ENCODE data around the gene TRIM2.

The TRIM2 gene

DNA sequence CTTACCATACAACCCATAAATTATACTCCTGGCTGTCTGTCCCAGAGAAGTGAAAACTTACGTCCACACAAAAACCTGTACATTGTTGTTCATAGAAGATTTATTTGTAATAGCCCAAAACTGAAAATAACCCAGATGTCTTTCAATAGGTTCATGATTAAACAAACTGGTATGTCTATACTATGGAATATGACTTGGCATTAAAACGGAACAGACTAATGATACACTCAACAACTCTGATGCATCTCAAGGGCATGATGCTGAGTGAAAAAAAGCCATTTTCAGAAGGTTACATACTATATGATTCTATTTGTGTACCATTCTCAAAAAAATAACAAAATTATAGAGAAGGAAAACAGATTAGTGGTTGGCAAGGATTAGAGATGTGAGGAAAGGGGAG is 128.7 kb downstream of the TRIM2 start:
- no peak for DNase-seq (ENCODE audit: low read depth in 2 of 2)

DNA sequence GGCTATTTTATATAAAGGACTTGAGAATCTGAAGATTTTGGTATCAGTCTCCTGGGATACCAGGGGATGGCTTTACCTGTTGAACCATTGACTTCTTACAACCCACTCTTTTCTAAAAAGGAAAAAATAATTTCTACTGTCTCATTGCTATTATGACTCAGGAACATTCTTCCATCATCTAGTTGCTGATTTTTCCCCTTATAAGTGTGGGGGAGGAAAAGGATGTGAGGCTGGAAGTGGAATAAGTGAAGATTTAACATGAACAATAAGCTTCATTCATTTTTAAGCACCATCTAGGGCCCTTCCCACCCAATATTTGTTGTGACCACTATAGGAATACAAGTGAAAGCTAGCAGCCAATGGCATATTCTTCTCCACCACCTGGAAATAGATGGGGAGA is 129.6 kb downstream of the TRIM2 start:
- DNase-seq (ENCODE audit: low read depth in 2 of 2): no peak

DNA sequence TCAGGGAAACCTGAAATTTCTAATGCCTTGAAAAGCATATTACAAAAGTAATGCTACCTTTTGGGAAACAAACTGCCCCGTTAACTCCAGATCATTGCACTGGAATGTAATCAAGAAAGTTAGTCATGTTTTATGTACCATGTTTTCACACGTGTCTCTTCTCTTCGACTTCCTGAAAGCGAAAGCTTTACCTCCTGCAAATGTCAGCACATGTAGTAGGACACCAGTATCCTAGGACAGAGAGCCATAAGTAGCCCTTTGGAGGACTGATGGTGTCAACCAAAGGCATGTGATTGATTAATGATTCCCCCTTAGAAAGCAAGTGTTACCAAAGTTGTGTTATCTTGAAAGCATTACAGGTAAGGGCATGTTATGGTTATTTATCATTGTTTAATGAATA is 131.4 kb downstream of the TRIM2 start:
- DNase-seq (ENCODE audit: low read depth in 2 of 2): no peak

DNA sequence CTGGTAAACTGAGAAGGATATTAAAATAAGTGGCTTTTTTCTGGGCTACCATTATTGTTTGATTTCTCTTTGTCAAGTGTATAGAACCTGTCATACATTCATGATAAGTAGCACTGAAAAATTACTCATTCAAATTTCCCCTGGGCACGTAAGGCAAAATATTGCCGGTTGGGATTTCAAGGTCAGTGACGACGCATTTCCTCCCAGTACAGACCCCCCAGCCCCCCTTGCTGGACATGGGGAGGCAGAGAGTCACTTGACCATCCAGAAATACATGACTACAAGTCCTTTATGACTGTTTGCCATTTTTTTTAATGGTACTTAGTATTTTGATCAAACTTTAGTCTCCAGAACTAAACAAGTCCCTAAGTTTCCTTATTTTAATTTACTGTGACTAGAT is 133.4 kb downstream of the TRIM2 start:
- DNase-seq (ENCODE audit: low read depth in 2 of 2): no peak

DNA sequence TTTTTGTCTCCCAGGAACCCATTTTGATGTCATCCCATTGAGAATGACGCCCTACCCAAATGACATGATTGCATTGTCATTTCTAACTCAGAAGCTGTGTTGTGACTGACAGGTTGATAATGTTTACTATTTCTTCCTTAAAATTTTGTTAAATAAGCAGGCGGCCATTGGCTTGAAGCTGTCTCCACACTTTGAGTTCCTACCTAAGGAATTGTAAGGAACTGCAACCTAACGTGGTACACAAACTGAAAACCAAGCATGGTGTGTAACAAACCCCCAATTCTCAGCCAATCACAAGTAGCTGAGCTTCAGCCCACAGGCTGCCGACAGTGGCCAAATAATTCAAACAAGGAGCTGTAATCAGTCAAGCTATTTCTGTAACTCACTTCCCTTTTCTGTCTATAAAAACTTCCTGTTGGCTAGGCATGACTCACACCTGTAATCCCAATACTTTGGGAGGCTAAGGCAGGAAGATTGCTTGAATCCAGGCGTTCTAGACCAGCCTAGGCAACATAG is 137.4 kb downstream of the TRIM2 start:
- DNase-seq (ENCODE audit: low read depth in 2 of 2): no peak

DNA sequence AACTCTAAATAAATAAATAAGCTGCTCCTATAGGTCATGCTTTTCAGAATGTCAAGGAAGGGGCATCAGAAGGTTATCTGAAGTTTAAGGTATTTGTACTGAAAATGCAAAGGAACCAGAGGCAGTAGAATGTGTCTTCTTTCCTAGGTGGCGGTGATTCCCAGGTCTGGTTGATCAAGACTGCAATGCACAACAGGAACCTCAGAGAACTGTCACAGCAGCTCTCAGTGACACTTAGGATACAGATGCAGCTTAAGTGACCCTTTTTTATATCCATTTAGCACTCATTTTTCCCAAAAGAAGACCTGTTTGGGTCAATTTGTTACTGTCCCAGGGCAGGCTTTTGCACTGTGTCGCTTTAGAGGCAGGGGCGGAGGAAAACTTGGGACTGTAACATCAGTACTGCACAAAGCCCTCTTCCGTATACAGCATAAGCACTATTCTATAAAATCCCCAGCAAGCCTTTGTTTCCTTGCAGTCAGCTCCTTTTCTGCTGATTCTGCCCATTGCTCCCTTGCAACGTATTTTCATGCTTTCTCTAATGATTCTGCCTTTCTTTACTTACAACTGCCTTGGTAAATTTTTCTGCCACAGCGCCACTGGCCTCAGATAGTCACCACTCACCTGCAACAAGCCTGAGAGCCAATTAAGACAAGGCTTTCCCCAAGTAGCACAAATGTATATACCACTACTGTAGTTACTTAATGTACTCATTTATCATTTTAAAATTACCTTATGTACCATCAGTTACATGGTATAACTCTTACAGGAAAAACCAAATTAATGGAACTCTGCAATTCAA is 138.7 kb downstream of the TRIM2 start:
- DNase-seq (ENCODE audit: low read depth in 2 of 2): no peak

DNA sequence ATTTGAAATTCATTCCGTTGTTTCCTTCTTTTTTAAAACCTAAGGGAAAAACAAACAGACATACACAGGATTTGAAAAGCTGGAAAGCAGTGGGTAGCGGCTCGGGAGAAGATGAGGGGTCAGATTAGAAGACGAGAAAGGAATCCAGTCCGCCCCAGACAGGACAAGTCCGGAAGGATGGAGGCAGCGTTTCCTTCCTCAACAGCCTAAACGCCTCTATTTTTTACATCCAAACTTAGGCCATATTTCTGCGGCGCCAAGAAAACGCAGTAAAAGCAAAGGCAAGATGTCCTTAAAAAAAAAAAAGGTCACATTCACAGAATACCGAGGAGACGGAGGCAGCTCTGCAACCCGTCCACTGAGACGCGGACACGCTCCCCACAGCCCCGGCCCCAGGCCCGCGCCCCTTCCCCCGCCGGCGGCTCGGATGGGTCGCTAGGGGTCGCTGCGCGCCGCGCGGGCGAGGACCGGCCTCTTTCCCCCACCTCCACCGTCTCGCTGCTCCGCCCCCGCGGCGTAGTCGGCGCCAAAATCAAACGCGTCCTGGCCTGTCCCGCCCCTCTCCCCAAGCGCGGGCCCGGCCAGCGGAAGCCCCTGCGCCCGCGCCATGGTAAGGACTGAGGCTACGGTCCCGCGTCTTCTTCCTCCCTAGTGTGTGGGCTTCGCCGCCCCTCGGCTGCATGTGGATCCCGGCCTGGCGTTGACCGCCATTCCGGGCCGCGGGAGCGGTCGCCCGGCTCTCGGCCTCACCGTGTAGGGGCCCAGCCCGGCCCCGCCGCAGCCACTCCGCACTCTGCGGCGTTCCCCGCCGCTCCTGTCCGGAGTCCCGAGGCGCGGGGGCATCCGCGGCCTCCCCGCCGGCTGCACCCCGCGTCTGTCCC is 140.1 kb downstream of the TRIM2 start, which contains the start of gene MND1:
MND1 (plus strand) TSS at position 558 of the 881 bp plus-strand sequence; CDS start at position 608, 50 bp downstream.
- peak; percentile 77 to 82 for DNase-seq (ENCODE audit: low read depth in 2 of 2)

DNA sequence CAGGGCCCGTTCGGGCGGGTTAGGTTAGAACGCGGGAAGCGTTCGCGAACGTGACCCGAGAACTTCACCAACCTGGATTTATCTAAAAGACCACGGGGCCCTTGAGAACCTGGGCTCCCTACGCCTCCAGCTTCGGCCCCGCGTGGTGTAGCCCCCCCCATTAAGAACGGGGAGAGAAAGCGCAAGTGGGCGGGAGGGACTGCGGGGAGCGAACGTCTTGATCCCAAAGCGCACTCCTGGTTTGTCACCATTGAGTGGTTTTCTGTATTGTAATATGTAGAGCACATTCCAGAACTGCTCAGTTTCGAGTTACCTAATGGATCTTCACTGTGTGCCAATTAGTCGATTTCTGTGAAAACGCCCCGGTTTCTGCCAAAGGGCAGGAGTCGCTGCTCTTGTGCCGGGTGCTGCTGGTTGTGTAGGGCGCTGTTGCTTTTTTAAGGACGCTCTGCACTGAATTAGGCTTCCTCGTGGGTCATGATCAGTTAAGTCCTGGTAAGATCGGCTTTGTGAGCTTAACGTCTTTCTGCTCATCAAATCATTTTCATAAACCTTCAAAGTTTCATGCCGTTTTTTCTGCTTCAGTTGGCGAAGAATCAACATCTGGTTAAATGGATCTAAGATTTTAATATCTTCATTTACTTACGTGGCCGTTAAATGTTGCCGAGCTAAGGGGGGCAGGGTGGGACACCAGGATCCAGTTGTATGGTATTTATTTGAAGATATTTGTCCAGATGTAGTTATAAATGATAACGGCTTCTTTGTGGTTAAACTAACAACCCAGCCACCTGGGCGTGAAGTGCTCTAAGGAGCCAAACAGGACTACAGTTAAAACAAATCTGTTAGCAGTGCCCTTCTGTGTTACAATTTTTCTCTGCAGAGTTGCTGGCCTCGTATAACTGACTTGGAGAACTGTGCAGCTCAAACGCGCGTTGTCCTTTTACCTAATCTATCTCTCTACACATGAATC is 141.1 kb downstream of the TRIM2 start:
- peak in 1 of 2 donors; percentile 39 for DNase-seq (ENCODE audit: low read depth in 2 of 2)

DNA sequence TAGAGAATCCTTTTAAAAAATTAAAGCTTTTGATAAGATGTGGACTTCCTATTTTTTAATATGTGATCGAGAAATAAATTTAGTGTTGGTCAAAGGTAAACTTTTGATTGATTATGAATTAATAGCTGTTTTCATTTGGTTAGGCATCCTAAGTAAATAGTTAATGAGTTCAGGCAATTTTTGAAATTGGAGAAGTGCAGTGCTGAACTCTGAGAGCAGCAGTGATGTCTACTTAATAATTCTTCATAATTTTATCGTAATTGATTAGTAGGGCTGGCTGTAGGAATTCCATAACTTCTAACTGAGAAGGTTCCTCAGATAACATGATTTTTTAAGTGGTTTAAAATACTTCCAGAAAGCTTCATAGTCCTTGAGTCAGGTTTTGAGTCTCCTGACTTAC is 141.8 kb downstream of the TRIM2 start:
- no peak for DNase-seq (ENCODE audit: low read depth in 2 of 2)

DNA sequence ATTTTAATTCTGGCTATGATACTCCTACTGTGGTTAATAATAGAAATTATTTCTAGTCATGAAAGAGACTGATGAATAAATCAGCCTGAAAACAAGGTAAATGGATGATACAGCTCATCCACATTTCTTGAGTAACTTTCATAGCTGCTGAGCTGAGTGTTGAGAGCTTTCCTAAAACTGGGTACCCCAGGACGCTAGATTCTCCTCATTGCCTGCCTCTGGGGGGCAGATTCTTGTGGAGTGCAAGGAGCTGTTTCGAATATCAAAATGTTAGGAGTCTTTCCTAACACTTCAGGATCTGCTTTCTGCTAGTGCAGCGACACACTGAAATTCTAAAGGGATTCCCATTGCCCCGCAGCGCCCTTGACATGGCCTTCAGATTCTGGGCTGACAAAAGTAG is 142.3 kb downstream of the TRIM2 start:
- no peak for DNase-seq (ENCODE audit: low read depth in 2 of 2)

DNA sequence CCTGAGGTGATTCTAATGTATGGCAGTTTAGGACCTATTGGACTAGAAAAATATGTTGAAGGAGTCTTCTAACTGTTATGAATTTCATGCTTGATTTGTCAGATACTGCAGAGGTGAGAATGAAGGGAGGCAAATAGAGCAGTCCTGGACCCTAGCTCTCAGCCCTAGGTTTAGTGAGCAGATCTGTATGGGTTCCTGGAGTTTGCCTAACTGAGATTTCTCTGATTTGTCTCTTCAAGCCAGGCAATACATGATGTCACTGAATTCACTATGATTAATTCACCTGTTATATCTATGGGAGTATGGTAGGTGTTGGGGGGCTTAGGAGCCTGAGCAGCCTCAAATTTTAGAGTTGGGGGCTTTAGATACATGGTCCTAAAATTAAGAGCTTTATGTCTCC is 142.9 kb downstream of the TRIM2 start:
- DNase-seq (ENCODE audit: low read depth in 2 of 2): no peak

DNA sequence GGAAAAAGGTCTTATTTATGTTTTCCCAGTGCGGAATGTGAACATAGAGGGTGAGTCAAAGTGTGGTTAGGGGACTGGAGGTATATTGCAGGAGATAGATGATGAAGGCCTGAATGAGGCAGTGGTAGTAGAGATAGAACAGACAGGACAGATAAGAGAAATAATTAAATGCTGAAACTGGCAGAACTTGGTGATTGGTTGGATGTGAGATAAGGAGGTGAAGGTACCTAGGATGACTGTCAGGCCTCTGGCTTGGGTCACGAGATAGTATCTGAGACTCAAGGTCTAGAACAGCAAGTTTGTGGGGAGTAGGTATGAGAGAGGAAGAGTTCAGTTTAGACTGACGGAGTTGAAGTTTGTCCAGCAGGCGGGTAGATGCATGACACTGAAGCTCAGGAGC is 143.8 kb downstream of the TRIM2 start:
- DNase-seq (ENCODE audit: low read depth in 2 of 2): no peak

DNA sequence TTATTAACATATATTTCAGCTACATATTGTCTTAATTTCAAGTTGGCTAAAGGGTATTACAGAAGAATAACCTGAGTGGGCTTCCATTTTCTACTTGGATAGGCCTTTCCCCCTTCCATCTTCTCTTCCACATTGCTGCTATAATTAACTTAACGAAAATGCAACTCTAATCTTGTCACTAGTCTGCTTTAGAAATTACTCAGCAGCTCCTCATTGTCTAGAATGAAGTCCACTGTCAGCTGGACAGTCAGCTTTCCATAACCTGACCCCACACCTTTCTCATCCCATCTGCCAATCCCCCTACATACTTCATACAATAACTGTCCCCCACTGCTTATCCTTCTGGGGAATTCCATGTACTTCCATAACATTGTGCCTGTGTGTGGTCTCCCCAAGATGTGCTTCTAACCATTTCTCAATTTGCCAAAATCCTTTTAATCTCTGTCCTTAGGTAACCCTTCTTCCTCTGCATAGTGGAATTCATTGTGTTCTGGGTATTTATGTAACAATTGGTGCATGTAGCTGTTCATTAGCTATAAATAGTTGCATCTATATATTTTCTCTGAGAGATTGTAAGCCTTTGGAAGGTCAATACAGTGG is 145.1 kb downstream of the TRIM2 start:
- DNase-seq (ENCODE audit: low read depth in 2 of 2): no peak

DNA sequence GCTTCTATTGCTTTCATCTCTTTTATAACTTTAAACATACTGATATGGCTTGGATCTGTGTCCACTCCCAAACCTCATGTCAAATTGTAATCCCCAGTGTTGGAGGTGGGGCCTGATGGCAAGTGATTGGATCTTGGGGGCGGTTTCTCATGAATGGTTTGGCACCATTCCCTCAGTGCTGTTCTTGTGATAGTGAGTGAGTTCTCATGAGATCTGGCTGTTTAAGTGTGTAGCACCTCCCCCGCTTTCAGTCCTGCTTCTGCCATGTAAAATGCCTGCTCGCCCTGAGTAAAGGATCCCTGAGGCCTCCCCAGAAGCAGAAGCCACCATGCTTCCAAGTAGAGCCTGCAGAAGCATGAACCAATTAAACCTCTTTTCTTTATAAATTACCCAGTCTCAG is 157.9 kb downstream of the TRIM2 start:
- no peak for DNase-seq (ENCODE audit: low read depth in 2 of 2)

DNA sequence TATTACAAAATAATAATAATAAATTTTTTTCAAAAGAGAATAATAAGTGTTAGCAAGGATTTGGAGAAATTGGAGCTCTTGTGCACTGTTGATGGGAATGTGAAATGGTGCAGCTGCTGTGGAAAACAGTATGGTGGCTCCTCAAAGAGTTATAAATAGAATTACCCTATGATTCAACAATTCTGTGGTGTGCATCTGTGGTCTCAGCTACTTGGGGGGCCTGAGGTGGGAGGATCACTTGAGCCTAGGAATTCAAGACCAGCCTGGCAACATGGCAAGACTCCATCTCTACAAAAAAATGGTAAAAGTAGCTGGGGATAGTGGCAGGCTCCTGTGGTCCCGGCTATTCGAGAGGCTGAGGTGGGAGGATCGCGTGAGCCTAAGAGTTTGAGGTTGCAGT is 159.8 kb downstream of the TRIM2 start:
- DNase-seq (ENCODE audit: low read depth in 2 of 2): no peak

DNA sequence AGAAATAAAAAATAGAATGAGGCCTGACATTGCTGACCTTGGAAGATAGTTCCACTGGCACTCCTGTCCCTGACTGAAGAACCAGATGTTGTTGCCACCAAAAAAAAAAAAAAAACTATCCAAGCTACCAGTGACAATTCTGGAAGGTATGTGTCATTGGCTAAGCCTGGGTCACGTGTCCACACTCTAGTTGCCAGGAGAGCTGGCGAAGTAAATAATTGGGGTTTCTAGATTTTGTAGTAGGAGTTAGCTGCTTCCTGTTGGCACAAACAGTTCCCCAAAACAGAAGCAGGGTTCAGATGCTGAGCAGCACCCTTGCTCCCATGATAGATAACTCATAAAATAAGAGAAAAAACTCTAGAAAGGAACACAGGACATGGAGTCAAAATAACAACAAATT is 160.8 kb downstream of the TRIM2 start:
- no peak for DNase-seq (ENCODE audit: low read depth in 2 of 2)

DNA sequence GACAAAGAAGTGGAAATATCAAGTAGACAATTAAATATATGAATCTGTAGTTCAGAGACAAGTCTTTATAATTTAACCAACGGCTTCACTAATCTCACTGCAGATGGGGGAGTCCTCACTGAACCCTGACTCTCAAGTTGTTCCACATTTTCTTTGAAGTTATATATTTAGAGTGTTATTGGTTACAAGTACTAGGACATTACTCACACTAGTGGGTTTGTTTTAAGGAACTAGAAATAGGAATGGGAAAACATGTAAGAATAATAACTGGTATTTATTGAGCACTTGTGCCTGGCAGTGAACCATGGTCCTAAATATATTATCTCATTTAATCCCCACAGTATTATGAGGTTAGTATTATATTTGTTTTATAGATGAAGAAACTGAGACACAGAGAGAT is 162.2 kb downstream of the TRIM2 start:
- DNase-seq (ENCODE audit: low read depth in 2 of 2): no peak

DNA sequence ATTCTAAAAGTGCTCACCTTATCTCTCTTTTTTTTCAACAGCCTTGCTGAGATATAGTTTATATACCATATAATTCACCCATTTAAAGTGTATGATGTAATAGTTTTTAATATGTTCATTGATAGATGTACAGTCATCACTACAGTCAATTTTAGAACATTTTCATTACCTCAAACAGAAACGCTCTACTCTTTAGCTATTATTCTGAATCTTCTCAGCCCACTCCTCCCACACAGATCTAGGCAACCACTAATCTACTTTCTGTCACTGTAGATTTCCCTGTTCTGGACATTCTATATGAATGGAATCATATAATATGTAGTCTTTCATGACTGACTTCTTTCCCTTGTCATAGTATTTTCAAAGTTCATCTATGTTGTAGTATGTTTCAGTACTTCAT is 162.8 kb downstream of the TRIM2 start:
- no peak for DNase-seq (ENCODE audit: low read depth in 2 of 2)

DNA sequence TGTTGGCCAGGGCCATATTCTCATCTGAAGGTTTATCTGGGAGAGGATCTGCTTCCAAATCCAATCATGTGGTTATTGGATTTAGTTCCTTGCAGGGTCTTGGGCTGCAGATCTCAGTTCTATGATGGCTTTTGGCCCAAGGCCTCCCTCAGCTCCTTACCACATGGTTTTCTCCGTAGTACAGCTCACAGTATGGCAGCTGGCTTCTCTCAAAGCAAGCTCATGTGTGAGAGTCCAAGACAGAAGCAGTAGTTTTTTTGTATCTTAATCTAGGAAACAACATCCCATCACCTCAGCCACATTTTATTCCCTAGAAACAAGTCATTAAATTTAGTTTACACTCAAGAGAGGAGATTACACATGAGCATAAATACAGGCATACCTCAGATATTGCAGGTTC is 164.8 kb downstream of the TRIM2 start:
- no peak for DNase-seq (ENCODE audit: low read depth in 2 of 2)

DNA sequence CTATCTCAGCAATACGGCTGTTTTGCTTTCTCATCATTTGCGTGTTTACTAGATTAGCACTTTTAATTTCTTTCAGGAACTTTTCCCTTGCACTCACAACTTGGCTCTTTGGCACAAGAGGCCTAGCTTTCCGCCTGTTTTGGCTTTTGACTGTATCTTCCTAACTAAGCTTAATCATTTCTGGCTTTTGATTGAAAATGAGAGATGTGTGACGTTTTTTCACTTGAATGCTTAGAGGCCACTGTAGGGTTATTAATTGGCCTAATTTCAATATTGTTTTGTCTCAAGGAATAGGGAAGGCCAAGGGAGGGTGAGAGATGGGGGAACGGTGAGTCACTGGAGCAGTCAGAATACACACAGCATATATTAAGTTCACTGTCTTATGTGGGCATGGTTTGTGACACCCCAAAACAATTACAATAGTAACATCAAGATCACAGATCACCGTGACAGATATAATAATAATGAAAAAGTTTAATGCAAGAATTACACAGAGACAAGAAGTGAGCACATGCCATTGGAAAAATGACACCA is 167.5 kb downstream of the TRIM2 start:
- no peak for DNase-seq (ENCODE audit: low read depth in 2 of 2)

All from stimulated activated CD8-positive, alpha-beta memory T cell treated with anti-CD3 and anti-CD28 coated beads, Interleukin-15, amount 100 ng/mL, for 4 hours (primary cell).